CD4-positive, alpha-beta T cell treated with Interferon gamma for 1 hour (primary cell): ENCODE results near the gene IKZF3.
"Not testable (repeated sequence)": the region's sequence is repeated elsewhere in the genome, so short reads cannot be mapped to it uniquely, and the experiment has no call there.

Source experiments
- DNase-seq: peaks from one replicate; pipeline ENCODE4 v3.0.0-alpha.2; 2020

The IKZF3 gene

GRCh38 chr17:39714234-39714633 is 149.9 kb downstream of the IKZF3 start:
- DNase-seq, result no peak

GRCh38 chr17:39711851-39712250 is 152.3 kb downstream of the IKZF3 start:
- no peak for DNase-seq

- not testable (repeated sequence) for DNase-seq
Measured at GRCh38 chr17:39711071-39711470, 153.0 kb downstream of the IKZF3 start.

- DNase-seq, result no peak
Measured at GRCh38 chr17:39709998-39710964, 153.8 kb downstream of the IKZF3 start.

GRCh38 chr17:39709319-39709997 is 154.7 kb downstream of the IKZF3 start:
- no peak for DNase-seq
